ENCODE measurements around the gene PGA4. TPM values are rescaled to one million over a fixed set of nuclear protein-coding genes. Genes with fewer than 3 reads are reported as not detected.

Gene PGA4
- total RNA-seq, 1 donor from 2014 or later = not detected

GRCh38 chr11:61189933-61190332 lies 32.2 kb upstream of the PGA4 start:
- Histone ChIP-seq H3K27me3 (ENCODE audit: control insufficient read depth, insufficient read depth, low read length) (no peaks in the 10 kb centered on the region), H3K36me3 (ENCODE audit: control insufficient read depth, insufficient read depth, low read length) (no peaks in the 10 kb centered on the region), H3K4me3 (ENCODE audit: low read depth, low read length) (no peak overlapping the region)
- no peak for TF ChIP-seq CTCF (IDR thresholded peaks at IDR 0.05; ENCODE audit: insufficient read depth, low read length, poor library complexity, severe bottlenecking)
- DNase-seq (ENCODE audit: low read depth) = no peak

- no peaks in the 10 kb centered on the region for H3K36me3 ChIP-seq (ENCODE audit: control insufficient read depth, insufficient read depth, low read length)
- H3K4me3 ChIP-seq (ENCODE audit: low read depth, low read length) = no peak overlapping the region
- no peak for DNase-seq (ENCODE audit: low read depth)
- no peak for TF ChIP-seq CTCF (IDR thresholded peaks at IDR 0.05; ENCODE audit: insufficient read depth, low read length, poor library complexity, severe bottlenecking)
- H3K27me3 ChIP-seq (ENCODE audit: control insufficient read depth, insufficient read depth, low read length) = no peaks in the 10 kb centered on the region
Measured at GRCh38 chr11:61193596-61193995, 28.6 kb upstream of the PGA4 start.

GRCh38 chr11:61194169-61194671 lies 27.9 kb upstream of the PGA4 start:
- H3K4me3 ChIP-seq (ENCODE audit: low read depth, low read length) = no peak overlapping the region
- no peaks in the 10 kb centered on the region for H3K36me3 ChIP-seq (ENCODE audit: control insufficient read depth, insufficient read depth, low read length)
- DNase-seq (ENCODE audit: low read depth) = no peak
- H3K27me3 ChIP-seq (ENCODE audit: control insufficient read depth, insufficient read depth, low read length) = no peaks in the 10 kb centered on the region
- no peak for TF ChIP-seq CTCF (IDR thresholded peaks at IDR 0.05; ENCODE audit: insufficient read depth, low read length, poor library complexity, severe bottlenecking)

GRCh38 chr11:61194981-61195695 lies 27.0 kb upstream of the PGA4 start:
- peak; percentile 12 for DNase-seq (ENCODE audit: low read depth)
- no peak overlapping the region for H3K4me3 ChIP-seq (ENCODE audit: low read depth, low read length)
- H3K36me3 ChIP-seq (ENCODE audit: control insufficient read depth, insufficient read depth, low read length) = no peaks in the 10 kb centered on the region
- H3K27me3 ChIP-seq (ENCODE audit: control insufficient read depth, insufficient read depth, low read length) = no peaks in the 10 kb centered on the region
- TF ChIP-seq CTCF (IDR thresholded peaks at IDR 0.05; ENCODE audit: insufficient read depth, low read length, poor library complexity, severe bottlenecking) = no peak

GRCh38 chr11:61195719-61196118 lies 26.4 kb upstream of the PGA4 start:
- TF ChIP-seq CTCF (IDR thresholded peaks at IDR 0.05; ENCODE audit: insufficient read depth, low read length, poor library complexity, severe bottlenecking) = no peak
- DNase-seq (ENCODE audit: low read depth) = peak; percentile 12
- H3K27me3 ChIP-seq (ENCODE audit: control insufficient read depth, insufficient read depth, low read length) = no peaks in the 10 kb centered on the region
- no peaks in the 10 kb centered on the region for H3K36me3 ChIP-seq (ENCODE audit: control insufficient read depth, insufficient read depth, low read length)
- no peak overlapping the region for H3K4me3 ChIP-seq (ENCODE audit: low read depth, low read length)

GRCh38 chr11:61198361-61198760 lies 23.8 kb upstream of the PGA4 start:
- H3K36me3 ChIP-seq (ENCODE audit: control insufficient read depth, insufficient read depth, low read length) = no peaks in the 10 kb centered on the region
- H3K4me3 ChIP-seq (ENCODE audit: low read depth, low read length) = no peak overlapping the region
- no peak for TF ChIP-seq CTCF (IDR thresholded peaks at IDR 0.05; ENCODE audit: insufficient read depth, low read length, poor library complexity, severe bottlenecking)
- peaks cover 4% of the 10 kb centered on the region for H3K27me3 ChIP-seq (ENCODE audit: control insufficient read depth, insufficient read depth, low read length)
- no peak for DNase-seq (ENCODE audit: low read depth)
